Esophagus (tissue), 2 donors: ENCODE data around the gene ZBTB49. TPM values are rescaled to one million over a fixed set of nuclear protein-coding genes. Genes with fewer than 3 reads are reported as not detected.

Experiments
- H3K27ac ChIP-seq, 2 donors: one replicate each; pipeline ENCODE4 v1.5.1; 2013; ENCODE audit warnings: low read depth in 2 of 2, mild to moderate bottlenecking in 2 of 2, inconsistent platforms in 1 of 2, low read length in 1 of 2, moderate library complexity in 1 of 2
- H3K27me3 ChIP-seq, 2 donors: one replicate each; pipeline ENCODE4 v1.6.1; 2013; ENCODE audit warnings: low read length in 2 of 2, control low read depth in 1 of 2, mild to moderate bottlenecking in 1 of 2; ENCODE audit not compliant: insufficient read depth in 2 of 2, control insufficient read depth in 1 of 2
- H3K36me3 ChIP-seq, 2 donors: one replicate each; pipeline ENCODE4 v1.6.1; 2013; ENCODE audit warnings: low read length in 1 of 2; ENCODE audit not compliant: control insufficient read depth in 2 of 2, insufficient read depth in 2 of 2
- H3K4me1 ChIP-seq, 2 donors: one replicate each; pipeline ENCODE4 v1.6.1; 2013; ENCODE audit warnings: low read length in 1 of 2; ENCODE audit not compliant: control insufficient read depth in 2 of 2, insufficient read depth in 2 of 2
- H3K4me3 ChIP-seq, 2 donors: one replicate each; pipeline ENCODE4 v1.5.1; 2013; ENCODE audit warnings: low read length in 2 of 2, mild to moderate bottlenecking in 2 of 2, low read depth in 1 of 2, moderate library complexity in 1 of 2
- H3K9me3 ChIP-seq, 2 donors: one replicate each; pipeline ENCODE4 v1.6.1; 2013; ENCODE audit warnings: mild to moderate bottlenecking in 2 of 2, low read depth in 1 of 2, low read length in 1 of 2, moderate library complexity in 1 of 2; ENCODE audit not compliant: control insufficient read depth in 2 of 2, insufficient read depth in 1 of 2
- WGBS, 2 donors: extraction: QIAGEN DNeasy Blood & Tissue Kit; methylation state at CpG; one replicate each; pipeline ENCODE4 v1.1.7; 2013; 5-methylcytosine and 5-hydroxymethylcytosine counted together
- polyA plus RNA-seq, 2 donors: library from polyadenylated mRNA; stranded (reverse); fragments of 200-250 nt; gene quantifications; one replicate each; pipeline ENCODE4 v1.2.3, GENCODE V29; 2013
- donor health status: healthy with polysubstance abuse.
- donor health status: Bipolar disorder and iron deficiency.

The ZBTB49 gene
- polyA plus RNA-seq, 2 donors = 1.5 to 2.0 TPM

DNA sequence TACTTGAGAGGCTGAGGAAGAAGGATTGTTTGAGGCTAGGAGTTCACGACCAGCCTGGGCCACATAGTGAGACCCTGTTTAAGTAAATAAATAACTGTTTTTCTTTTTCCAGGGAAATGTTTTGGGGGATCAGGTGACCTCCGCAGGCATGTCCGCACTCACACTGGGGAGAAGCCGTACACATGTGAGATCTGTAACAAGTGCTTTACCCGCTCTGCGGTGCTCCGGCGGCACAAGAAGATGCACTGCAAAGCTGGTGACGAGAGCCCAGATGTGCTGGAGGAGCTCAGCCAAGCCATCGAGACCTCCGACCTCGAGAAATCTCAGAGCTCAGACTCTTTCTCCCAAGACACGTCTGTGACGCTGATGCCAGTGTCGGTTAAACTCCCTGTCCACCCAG, 30.5 kb downstream of the ZBTB49 start:
- no peak overlapping the region for H3K27ac ChIP-seq
- WGBS, 2 donors = 95 to 97% methylated on average over 15 of the region's 15 CpGs
- H3K27me3 ChIP-seq = no peaks in the 10 kb centered on the region
- no peak overlapping the region for H3K4me3 ChIP-seq
- H3K36me3 ChIP-seq = peaks cover 25 to 32% of the 10 kb centered on the region in 2 donors
- no peaks in the 10 kb centered on the region for H3K4me1 ChIP-seq
- no peaks in the 10 kb centered on the region for H3K9me3 ChIP-seq

DNA sequence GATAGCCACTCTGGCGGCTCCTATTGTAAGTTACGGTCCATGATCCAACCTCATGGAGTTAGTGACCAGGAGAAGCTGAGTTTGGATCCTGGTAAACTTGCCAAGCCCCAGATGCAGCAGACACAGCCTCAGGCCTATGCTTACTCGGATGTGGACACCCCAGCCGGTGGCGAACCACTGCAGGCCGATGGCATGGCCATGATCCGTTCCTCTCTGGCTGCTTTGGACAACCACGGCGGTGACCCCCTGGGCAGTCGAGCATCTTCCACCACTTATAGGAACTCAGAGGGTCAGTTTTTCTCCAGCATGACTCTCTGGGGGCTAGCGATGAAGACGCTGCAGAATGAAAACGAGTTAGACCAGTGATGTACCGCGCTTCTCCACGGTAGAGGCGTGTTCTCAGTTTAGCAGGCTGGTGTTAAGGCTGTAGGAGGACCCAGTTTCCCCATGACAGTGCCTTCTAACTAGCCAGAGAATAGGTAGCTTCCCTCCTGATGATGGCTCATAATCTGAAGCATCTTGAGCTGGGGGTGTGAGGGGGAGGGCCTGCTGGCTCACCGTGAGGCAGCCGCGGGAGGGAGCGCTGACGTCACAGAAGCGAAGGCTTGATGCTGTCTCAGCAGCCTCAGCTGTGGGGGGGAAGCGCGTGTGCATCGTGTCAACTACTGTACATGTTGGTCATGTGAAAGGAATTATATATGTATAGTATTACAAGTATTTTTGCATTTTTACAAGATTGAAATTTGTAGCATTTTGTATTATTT, 31.1 kb downstream of the ZBTB49 start:
- Histone ChIP-seq H3K36me3 (peaks cover 23 to 28% of the 10 kb centered on the region in 2 donors), H3K27me3 (no peaks in the 10 kb centered on the region), H3K4me3 (no peak overlapping the region), H3K4me1 (no peaks in the 10 kb centered on the region), H3K9me3 (no peaks in the 10 kb centered on the region), H3K27ac (no peak overlapping the region)
- 96% methylated on average over 26 of the region's 26 CpGs for WGBS, 2 donors

DNA sequence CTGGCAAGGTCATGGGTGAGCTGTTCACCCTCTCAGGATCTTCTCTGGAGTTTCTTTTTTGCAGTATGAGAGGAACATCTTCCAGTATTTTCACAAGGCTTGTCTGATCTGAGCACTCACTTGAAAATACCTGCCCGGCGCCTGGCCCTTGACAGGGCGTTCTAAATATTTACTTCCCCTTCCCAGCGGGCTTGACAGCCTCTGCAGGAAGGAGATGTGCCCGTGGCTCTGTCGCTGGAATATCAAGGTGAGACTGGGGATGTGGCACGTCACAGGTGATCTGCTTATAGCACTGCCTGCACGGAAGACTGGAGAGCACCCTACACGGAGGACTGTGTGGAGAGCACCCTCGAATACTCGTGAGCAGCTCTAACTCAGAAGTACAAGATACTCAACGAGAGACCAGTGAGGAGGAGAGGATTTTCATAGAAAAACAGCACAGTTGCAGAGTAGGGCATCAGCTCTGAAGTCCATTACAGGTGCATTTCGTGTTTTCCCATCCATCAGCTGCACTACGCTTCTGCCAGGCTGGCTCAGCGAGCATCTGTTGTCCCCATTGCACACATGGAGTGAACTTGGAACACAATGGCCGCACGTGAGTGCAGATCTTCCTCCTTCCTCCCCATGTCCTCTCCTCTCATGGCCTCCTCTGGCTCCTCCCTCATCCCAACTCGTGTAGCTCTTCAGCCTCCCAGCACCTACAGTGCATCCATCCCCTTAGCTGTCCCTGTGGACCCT, 32.1 kb downstream of the ZBTB49 start:
- Histone ChIP-seq H3K36me3 (peaks cover 21 to 26% of the 10 kb centered on the region in 2 donors), H3K27me3 (no peaks in the 10 kb centered on the region), H3K27ac (no peak overlapping the region), H3K4me1 (no peaks in the 10 kb centered on the region), H3K4me3 (no peak overlapping the region), H3K9me3 (no peaks in the 10 kb centered on the region)
- WGBS, 2 donors = 81 to 85% methylated on average over 18 of the region's 18 CpGs

DNA sequence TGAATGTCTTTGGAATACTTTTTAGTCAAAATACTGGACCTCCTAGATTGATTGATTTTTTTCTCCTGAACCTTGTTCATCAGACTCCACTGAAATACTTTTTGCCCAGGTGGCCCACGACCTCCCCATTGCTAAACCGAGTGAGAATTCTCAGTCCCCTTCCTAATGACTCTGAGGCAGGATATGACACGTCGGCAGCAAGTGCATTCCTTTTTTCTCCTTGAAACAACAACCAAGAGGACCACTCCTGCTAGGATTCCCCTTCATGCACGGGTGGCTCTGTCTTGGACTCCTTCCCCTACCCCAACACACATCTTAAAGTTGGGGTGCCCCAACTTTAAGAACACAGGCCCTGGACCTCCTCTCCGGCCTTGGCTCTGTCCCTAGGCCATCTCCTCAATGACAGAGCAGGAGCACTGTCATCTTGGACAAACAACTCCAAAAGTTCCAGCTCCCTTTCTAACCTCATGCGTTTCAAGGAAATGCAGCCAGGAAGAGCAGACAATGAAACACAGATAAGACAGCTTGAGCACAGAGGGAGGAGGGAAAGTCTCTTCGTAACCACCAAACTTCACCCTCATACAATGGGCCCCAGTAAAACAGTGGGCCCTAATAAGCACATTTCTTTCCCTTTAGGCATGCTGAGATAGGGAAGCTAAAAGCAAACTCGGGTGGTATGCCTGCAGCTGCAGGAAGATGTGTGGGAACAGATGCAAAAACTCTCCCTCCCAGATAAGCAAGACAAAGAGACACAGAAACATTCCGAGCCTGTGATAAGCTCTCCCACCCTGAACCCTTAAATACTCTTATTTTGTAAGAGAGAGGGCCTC, 33.9 kb downstream of the ZBTB49 start:
- H3K4me3 ChIP-seq = no peak overlapping the region

DNA sequence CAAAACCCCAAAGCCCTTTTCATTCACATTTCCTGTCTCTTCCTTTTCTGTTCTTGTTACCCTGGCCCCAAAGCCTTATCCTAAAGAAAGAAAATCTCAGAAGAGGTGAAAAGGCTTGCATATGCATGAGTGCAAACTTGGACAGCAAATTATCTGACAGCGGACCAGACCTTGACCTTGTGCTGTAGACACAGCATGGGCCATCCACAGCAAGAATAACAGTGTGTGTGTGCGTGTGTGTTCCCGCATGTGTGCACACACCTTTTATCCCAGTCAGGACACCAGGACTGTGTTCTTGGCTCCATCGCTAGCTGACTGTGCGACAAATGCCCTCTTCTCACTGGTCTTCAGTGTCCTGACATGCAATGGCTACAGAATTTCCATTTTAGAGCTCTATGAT, 35.3 kb downstream of the ZBTB49 start:
- Histone ChIP-seq H3K4me1 (no peaks in the 10 kb centered on the region), H3K36me3 (peaks cover 13 to 16% of the 10 kb centered on the region in 2 donors), H3K9me3 (no peaks in the 10 kb centered on the region), H3K27me3 (no peaks in the 10 kb centered on the region), H3K27ac (no peak overlapping the region), H3K4me3 (no peak overlapping the region)
- 85 to 96% methylated on average over 5 of the region's 5 CpGs for WGBS, 2 donors

More for the DNA sequence above, 33.9 kb downstream of the ZBTB49 start:
- Histone ChIP-seq H3K27me3 (no peaks in the 10 kb centered on the region), H3K36me3 (peaks cover 18 to 19% of the 10 kb centered on the region in 2 donors), H3K9me3 (no peaks in the 10 kb centered on the region), H3K27ac (no peak overlapping the region), H3K4me1 (no peaks in the 10 kb centered on the region)
- WGBS, 2 donors = 54 to 58% methylated on average over 10 of the region's 10 CpGs

DNA sequence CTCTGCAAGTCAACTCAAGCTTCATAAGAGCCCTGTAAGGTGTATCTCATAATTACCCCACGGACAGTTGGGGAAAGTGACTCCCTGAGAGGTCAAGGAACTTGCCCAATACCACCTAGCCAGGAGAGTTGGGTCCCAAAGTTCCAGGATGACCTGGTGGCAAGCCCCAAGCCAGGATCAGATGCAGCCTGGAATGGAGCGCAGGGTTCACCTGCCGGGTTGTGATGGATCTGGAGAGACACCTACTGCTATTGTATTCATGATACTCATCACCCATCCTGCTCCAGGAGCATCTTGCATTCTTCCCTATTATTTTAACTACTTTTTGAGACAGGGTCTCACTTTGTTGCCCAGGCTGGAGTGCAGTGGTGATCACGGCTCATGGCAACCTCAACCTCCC, 36.1 kb downstream of the ZBTB49 start:
- no peaks in the 10 kb centered on the region for H3K27me3 ChIP-seq
- 93 to 96% methylated on average over 4 of the region's 4 CpGs for WGBS, 2 donors

DNA sequence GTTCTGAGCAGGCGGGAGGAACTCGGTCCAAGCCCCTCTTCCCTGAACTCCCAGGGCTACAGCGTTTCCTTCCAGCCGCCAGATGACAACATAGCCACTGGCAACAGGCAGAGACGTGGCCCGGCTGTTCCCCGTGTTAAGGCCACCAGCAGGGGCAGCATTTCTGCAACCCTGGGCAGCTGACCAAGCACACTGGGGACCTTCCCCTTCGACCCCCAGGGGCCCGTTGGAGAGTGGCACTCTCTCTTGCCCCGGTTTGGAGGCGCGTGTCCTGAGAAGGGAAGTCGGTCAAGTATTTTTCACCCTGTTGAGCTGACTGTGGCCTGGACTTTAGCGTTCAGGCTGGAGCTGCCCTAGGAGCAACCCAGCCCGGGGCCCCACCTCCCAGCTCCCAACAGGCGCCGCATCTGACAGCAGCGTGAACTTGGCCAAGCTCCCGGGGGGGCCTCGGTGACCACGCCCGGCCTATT, 37.6 kb downstream of the ZBTB49 start:
- WGBS, 2 donors = 40 to 45% methylated on average over 22 of the region's 22 CpGs

More for the DNA sequence above, 36.1 kb downstream of the ZBTB49 start:
- Histone ChIP-seq H3K27ac (no peak overlapping the region), H3K4me3 (no peak overlapping the region), H3K9me3 (no peaks in the 10 kb centered on the region), H3K4me1 (no peaks in the 10 kb centered on the region), H3K36me3 (peaks cover 7 to 9% of the 10 kb centered on the region in 2 donors)

DNA sequence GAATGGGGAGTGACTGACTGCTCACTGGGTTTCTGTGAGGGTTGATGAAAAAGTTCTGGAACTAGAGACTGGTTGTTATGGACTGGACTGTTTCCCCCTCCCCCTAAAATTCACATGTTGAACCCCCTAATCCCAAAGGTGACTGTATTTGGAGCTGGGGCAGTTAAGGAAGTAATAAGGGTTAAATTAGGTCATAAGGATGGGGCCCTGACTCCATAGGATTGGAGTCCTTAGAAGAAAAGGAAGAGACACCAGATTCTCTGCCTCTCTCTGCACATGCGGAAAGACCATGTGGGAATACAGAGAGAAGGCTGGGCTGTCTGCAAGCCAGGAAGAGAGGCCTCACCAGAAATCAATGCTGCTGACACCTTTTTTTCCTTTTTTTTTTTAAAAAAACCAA, 38.2 kb downstream of the ZBTB49 start:
- Histone ChIP-seq H3K36me3 (no peaks in the 10 kb centered on the region), H3K27ac (no peak overlapping the region), H3K4me1 (no peaks in the 10 kb centered on the region), H3K27me3 (no peaks in the 10 kb centered on the region), H3K9me3 (no peaks in the 10 kb centered on the region), H3K4me3 (no peak overlapping the region)
- 95 to 100% methylated on average over 1 of the region's 1 CpG for WGBS, 2 donors

More for the DNA sequence above, 37.6 kb downstream of the ZBTB49 start:
- Histone ChIP-seq H3K27ac (no peak overlapping the region), H3K36me3 (no peaks in the 10 kb centered on the region), H3K27me3 (no peaks in the 10 kb centered on the region), H3K4me3 (no peak overlapping the region), H3K9me3 (no peaks in the 10 kb centered on the region), H3K4me1 (no peaks in the 10 kb centered on the region)

DNA sequence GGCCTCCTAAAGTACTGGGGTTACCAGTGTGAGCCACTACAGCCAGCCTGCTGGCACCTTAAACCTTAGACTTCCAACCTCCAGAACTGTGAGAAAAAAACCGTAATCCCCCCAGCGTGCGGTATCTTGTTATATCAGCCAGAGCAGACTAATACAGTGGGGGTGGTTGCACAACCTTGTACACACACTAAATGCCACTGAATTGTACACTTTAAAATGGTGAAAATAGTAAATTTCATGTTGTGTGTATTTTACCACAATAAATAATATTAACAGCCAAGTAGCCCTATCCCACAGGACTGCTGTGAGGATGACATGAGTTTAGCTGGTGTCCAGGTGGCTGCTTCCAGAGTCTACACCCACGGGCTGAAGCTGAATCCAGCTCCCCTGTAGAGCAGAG, 38.8 kb downstream of the ZBTB49 start:
- 85 to 90% methylated on average over 4 of the region's 4 CpGs for WGBS, 2 donors
- Histone ChIP-seq H3K9me3 (no peaks in the 10 kb centered on the region), H3K4me1 (no peaks in the 10 kb centered on the region), H3K4me3 (no peak overlapping the region), H3K27ac (no peak overlapping the region), H3K27me3 (no peaks in the 10 kb centered on the region), H3K36me3 (no peaks in the 10 kb centered on the region)
